HG03439 (cell line): ENCODE results near the gene ENTPD3.

ENCODE experiments used
- ATAC-seq: cut with Tn5 transposase; IDR thresholded peaks from one replicate; pipeline ENCODE4 v1.9.1; 2021; ENCODE audit warnings: mild to moderate bottlenecking, moderate library complexity; ENCODE audit not compliant: unreplicated experiment

ENTPD3 gene

DNA sequence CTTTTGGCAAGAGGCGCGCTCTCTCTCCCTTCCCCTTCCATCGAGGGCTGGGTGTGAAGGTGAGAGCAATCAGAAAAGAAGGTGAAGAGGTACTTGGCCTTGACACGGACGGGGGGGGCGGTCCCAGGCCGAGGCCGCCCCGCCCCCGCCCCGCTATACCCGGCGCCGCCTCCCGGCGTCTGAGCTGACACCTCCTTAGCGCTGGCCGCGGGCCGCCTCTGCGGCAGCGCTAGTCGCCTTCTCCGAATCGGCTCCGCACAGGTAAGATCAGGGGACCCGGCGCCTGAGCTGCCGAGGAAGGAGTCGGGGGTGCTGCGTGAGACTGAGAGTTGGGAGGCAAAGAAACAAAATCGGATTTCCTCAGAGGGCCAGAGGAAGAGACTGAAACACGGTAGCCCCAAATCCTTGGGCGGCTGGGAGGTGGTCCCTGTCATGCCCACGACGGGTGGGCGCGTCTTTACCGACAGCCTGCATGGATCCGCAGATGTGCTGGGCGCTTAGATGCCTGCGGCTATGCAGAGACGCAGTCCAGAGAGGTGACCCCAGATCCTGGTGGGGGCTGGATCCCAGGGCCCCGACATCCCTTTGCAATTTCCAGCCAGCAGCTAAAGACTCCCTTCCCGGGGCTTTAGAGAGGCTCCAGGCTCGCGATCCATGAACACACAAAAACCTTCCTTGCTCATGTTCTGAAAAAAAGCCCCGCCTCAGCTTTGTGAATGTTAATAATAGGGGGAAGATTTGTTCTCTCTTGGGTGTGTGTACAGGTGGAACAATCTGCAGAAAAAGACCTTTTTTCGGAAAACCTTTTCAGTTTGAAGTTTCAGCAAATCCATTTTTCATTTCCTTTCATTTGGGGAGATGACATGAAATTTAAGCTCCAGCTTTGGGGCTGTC, at the start of gene ENTPD3:
Gene ENTPD3, plus strand, starts transcription at position 184 of the 894 bp plus-strand sequence. CDS start 874 bp downstream, outside the sequence.
- no peak for ATAC-seq

DNA sequence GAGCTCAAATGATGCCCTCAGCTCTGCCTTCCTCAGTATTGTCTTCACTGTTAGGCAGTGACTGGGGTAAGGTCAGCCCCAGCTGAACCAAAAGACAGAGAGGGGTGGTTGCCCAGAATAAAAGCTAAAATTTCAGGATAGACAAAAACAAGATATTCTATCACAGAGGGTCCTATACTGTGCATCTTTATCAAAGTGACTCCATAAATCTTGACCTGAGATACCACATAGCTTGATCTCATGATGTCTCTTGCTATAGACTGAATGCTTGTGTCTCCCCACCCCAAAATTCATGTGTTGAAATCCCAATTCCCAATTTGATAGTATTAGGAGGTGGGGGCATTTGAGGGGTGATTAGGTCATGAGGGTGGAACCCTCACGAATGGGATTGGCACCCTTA, 47.1 kb upstream of the ENTPD3 start:
- ATAC-seq = no peak

- no peak for ATAC-seq
Measured at GRCh38 chr3:40340541-40341170, 46.3 kb upstream of the ENTPD3 start.

DNA sequence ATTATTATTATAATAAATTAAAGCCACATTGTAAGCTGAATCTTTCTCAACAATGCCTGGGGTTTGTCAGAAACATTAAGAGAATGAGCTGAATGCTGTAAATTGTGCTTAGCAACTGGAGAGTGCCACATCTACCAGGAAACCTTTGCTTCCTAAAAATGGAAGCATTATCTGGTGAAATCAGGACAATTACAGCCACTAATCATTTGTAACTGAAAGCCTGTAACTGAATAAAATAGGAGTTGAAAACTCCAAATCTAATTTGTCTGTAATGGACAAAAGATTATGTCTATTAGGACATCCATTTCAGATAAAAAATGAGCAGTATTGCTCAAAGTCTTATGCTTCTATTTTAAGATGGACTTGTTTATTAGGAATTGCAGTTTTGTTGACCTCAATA, 45.3 kb upstream of the ENTPD3 start:
- no peak for ATAC-seq

DNA sequence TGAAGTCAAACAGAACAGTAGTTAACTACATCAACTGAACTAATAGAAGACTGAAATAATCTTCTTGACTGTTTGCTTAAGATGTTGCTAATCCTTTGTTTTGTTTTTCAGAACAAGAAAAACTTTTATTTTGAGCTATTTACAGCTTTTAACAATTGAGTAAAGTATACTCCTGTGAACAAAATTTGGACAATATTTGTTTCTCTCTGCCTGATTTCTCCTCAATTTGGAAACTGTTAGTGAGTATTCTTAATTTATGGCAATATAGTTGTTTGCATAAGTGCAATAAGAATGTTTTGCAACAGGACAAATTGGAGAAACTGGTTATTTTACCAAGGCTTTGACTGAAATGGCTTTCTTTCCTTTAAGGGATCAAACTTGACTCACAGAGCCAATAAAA, 36.5 kb upstream of the ENTPD3 start:
- no peak for ATAC-seq

GRCh38 chr3:40355410-40355809, 31.6 kb upstream of the ENTPD3 start:
- ATAC-seq = no peak

GRCh38 chr3:40358454-40358853, 28.5 kb upstream of the ENTPD3 start:
- ATAC-seq = no peak

GRCh38 chr3:40363674-40364073, 23.3 kb upstream of the ENTPD3 start:
- no peak for ATAC-seq

DNA sequence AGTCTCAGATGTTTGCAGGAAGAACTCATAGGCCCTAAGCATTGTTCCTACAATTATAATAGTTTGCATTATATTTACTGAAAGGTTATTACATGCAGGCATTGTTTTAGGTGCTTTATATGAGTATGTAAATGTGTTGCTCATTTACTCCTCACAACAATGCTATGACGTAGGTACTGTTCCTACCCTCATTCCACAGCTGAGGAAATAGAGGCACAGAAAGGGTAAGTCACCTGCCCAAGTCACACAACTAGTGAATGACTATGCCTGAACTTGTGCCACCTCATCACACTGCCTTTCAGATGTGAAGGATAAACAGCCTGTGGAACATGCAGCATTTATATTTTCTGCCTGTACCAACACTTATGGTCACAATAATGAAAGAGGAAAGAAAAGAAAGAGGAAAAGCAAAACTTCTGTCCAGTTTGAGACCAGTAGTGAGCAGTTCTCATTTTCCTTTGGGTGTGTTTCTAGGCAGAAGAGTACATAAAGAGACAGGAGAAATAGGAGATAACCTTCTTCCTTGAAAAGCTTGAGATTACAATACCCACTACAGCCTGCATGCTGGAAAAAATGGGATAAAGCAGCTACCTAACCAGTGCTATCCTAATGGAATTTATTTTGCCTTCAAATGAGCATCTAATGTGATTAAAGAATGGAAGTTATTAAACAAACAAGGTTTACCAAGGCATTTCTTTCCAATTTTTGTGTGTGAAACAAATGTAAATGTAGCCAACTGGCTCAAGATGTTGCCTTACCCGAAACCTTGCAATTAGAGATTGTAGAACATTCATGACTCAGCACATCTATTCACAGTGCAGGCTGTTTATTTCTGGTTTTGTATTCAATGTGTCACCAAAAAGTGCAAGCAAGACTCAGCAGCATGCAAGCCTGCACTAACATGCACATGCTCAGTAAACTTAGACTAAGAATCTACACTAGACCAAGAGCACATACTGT, 20.5 kb upstream of the ENTPD3 start:
- ATAC-seq = no peak

GRCh38 chr3:40369716-40370115, 17.3 kb upstream of the ENTPD3 start:
- ATAC-seq = no peak

- no peak for ATAC-seq
Measured at GRCh38 chr3:40377822-40378221, 9.2 kb upstream of the ENTPD3 start.

DNA sequence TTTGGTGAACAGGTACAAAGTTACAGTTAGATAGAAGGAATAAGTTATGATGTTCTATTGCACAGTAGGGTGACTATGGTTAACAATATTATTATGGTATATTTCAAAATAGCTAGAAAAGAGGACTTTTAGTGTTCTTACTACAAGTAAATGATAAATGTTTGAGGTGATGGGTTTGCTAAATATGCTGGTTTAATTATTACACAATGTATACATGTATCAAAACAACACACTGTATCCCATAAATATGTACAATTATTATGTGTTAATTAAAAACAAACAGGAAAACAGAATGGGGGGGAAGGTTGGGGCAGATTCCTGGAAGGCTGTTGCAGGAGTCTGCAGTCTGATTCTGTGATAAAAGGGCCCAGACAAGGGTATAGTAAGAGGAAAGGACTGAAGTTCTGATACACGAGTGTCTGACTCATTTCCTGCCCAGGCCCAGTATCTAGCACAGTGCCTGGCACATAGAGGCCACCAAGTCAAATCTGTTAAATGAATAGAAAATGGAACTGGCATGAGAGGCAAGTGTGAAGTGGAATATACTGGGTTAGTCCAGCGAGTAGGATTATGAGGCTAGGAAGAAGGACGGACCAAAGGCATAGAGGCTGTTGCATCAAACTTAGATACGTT, 7.2 kb upstream of the ENTPD3 start:
- no peak for ATAC-seq

DNA sequence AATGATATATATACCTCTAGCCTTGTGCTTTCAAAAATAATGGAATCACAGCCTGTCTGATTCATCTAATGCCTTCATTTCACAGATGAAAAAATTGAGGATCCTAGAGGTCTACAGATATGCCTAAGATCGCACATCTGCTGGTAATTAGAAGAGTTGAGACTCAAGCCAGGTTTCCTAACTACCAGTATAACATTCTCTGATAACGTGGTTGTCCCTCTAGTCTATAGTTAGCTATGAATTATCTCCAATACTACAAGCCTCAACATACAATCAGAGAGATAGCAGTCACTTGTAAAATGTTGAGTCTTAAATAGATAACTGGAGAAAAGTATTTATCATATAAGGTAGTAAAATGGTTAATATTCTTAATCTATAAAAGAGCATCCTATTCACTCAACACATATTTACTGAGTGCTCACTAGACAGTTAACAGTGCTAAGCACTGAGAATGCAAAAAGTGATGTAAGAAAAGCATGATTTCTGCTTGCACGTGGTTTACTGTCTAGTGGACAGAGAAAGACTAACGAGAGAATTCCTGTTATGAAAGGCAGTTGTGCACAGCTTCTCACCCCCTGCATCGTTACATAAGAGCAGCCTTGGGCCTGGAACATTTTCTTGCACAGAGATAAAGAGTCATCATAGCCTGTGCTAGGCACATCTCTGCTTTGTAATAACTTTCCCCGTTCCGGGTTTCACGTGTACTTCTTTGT, 4.9 kb upstream of the ENTPD3 start:
- no peak for ATAC-seq

DNA sequence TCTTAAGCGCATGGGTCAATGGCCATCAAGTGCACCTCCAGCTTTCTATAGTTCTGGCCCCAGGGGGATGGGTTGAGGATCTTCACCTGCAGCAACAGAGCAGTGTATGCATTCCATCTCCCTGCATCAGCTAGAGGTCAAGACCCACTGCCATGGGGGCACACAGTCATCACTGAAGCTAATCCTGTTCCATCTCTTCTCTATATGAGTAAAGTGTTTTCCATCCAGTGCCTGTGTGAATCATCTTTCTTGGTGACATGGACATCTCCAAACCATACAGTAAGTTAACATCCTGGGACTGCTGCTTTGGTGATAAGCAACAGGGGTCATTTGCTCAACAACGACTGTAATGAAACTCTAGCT, 4.4 kb upstream of the ENTPD3 start:
- no peak for ATAC-seq

DNA sequence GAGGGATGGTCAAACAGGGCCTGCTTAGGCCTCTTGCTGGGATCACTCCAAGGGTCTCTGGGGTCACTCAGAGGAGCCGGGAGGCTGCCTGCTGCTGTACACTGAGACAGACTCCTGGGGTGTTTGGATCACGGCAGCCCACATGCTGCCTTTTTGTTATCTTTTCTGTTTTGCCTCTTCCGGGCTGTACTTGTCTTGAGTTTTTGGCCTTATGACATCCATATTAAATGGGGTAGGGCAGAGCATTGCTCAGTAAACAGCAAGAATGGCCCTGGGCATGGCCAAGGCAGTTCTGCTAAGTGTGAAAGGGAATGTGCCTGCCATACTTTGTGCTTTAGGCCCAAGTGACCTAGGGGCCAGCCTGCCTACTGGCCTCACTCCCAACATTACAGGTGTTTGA, 771 bp upstream of the ENTPD3 start:
- ATAC-seq = no peak

GRCh38 chr3:40387895-40388254, 891 bp downstream of the ENTPD3 start:
- no peak for ATAC-seq

DNA sequence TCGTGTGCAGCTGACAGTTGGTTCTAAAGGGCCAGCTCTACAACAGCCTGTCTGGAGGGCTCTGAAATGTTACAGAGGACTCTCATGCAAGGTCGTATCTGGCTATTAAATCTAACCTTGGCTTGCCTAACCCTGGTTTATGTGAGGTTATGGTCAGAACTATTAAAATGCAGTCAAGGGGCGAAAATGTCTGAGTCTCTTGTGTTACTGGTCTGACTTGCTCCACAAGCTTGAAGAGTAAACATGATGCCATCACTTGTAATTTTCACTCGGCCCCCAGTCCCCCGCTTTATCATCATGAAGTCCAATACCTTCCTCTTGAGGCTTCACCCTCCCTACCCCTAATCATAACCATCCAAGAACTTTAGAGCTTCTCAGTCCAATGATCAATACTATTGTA, 9.4 kb downstream of the ENTPD3 start:
- ATAC-seq = no peak

DNA sequence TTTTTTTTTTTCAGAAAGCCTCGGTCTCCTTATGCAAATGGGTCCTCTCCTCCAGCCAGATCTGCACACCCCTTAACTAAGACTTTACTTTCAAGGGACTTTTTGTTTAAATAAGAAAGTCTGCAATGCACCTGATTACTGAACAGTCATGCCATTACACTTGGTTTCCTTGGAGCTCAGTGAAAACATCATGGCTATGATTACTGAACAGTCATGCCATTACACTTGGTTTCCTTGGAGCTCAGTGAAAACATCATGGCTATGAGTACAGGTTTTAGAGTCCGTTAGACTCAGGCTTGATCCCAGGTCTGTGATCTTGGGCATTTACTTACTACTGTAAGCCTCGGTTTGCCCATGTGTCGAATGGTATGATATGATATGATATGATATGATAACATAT, 10.1 kb downstream of the ENTPD3 start:
- no peak for ATAC-seq

DNA sequence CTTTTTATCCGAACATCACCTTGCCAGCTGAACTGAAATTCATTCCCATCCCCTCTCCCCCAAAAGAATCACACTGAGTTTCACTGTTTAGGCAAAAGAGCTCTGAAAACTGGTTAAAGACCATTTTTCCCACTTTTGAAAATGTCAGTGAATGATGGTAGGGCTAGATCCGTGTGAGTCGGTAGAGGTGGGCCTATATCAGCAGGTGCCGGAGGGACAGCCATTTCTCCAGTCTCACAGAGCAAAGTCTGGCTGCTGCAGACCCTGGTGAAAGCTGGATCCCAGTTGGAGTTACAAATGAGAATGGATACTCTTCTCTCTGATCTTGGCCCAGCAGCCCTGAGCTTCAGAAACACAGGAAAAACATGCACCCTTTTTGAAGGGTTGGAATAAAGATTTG, 10.9 kb downstream of the ENTPD3 start:
- no peak for ATAC-seq

DNA sequence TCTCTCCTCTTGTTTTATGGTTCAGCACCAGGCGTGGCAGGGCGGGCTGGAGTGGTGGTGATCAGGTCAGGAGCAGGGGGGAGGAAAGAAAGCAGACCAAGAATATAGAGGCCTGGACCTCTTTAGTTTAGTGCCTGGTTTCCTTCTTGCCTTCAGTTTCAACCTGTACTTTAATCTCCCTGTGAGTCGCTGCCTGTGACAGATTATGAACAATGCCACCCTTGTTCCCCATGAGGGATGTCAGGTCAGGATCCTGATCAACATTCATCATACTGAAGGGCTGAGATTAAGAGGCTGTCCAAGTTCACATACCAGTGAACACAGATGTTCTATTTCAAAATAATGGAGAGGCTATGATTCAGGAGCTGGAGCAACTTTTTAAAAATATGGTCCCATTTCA, 11.4 kb downstream of the ENTPD3 start:
- ATAC-seq = no peak
